GM12873 (cell line): ENCODE results near the gene PAM.

ENCODE experiments used
- TF ChIP-seq, protein P1 (sequence below): IDR thresholded peaks from 2 replicates; pipeline ENCODE4 v1.5.1; 2012; ENCODE audit warnings: low read depth, mild to moderate bottlenecking, moderate library complexity, low read length, control low read depth; ENCODE audit not compliant: insufficient read depth; ENCODE audit errors: missing control alignments

PAM gene

DNA sequence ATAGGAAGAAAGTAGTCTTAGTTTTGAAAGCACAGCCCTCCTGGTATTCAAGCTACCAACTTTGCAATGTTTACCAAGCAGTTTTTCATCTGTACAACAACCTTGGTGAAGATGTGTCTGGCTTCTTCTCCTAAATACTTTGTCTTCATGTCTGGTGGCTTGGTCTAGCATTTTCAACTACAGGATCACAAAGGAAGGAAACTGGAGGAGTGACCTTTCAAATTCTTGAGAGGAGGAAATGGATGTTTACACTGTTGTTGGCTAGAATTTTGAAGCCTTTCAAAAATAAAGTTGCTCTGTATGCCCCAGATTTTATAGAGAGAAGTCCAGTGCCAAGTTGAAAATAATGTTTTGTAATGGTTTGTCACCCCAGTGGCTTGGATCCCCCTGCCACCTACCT is 16.3 kb downstream of the PAM start:
- TF ChIP-seq, protein P1, sequence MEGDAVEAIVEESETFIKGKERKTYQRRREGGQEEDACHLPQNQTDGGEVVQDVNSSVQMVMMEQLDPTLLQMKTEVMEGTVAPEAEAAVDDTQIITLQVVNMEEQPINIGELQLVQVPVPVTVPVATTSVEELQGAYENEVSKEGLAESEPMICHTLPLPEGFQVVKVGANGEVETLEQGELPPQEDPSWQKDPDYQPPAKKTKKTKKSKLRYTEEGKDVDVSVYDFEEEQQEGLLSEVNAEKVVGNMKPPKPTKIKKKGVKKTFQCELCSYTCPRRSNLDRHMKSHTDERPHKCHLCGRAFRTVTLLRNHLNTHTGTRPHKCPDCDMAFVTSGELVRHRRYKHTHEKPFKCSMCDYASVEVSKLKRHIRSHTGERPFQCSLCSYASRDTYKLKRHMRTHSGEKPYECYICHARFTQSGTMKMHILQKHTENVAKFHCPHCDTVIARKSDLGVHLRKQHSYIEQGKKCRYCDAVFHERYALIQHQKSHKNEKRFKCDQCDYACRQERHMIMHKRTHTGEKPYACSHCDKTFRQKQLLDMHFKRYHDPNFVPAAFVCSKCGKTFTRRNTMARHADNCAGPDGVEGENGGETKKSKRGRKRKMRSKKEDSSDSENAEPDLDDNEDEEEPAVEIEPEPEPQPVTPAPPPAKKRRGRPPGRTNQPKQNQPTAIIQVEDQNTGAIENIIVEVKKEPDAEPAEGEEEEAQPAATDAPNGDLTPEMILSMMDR = no peak

DNA sequence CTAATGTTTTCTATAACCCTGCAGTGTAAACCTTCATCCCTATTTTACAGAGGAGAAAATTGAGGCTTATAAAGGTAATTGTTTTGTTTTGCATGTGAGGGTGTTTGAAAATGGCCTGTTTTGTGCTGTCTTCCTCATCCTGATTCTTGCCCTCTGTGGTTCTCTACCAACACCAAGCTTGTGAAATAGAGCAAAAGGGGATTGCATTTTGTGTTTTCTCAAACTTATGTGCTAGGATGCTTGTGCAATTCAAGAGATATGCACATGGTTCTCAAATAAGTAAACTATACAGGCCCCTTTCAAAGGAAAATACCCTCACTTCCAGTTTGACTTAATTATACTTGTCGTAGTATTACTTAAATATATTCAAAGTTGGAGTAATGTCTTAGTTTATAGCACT is 17.2 kb downstream of the PAM start:
- TF ChIP-seq, protein P1 = no peak

DNA sequence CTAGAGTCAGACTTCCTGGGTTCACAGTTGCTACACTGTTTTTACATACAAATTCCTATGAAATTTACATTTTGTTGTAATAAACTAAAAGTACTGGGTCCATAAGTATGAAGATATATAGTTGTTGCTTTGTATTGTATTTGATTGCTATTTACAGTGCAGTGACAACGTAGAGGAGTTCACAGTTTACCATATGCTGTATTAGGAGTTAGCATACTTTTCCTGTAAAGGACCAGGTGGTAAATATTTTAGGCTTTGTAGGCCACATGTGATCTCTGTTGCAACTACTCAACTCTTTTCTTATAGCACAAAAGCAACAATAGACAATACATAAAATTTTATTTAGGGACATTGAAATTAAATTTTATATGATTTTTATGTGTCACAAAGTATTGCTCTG is 18.0 kb downstream of the PAM start:
- TF ChIP-seq, protein P1 = no peak

DNA sequence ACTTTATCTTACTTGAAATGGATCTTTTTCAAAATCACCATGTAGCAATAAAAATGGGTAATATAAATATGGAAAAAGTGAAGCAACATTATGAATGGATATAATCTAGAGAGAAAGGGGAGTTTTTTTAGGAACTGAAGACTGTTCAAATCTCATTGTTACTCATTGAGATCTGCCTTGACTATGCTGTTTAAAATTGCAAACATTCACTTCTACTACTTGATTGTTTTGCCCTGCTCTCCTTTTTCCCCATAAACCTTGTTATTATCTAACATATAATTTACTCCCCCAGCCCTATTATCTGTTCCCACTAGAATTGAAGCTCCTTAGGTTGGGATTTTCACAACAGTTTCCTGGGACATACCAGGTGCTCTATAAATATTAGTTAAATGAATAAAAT is 22.0 kb downstream of the PAM start:
- TF ChIP-seq, protein P1 = no peak

DNA sequence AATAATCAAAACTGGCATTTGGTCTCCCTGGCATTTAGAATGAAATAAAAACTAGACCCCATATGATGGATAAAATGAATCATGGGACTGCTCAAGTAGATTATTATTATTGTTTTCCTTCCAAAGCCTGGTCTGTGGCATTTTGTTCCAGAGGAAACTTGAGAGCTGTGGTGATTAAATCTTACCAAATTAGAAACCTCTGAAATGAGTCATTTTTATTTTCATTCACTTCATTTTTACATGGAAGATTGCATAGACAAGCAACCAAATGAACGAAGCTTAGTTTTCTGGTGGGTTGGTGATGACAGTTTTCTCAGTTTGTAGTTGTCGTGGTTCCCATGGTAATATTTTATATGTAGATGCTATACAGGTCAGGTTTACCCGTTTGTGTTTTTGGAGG is 23.4 kb downstream of the PAM start:
- TF ChIP-seq, protein P1 = no peak

DNA sequence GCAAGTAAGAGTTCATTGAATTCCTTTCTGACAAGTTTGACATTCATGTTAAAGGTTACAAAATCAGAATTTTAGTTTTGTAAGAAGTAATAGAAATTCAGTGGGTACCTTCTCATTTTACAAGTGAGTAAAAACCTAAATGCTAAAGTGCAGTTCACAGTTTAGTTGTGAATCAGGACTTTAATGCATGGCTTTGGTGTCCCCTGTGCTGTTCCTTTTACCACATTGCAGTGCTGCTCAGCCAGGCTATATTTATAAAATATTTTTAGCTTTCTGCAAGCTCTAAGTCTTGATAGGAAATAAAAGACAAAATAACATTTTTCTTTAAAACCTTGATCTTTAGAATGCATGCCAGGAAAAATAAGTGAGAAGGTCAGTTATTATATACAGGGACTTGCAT is 26.3 kb downstream of the PAM start:
- TF ChIP-seq, protein P1 = no peak

DNA sequence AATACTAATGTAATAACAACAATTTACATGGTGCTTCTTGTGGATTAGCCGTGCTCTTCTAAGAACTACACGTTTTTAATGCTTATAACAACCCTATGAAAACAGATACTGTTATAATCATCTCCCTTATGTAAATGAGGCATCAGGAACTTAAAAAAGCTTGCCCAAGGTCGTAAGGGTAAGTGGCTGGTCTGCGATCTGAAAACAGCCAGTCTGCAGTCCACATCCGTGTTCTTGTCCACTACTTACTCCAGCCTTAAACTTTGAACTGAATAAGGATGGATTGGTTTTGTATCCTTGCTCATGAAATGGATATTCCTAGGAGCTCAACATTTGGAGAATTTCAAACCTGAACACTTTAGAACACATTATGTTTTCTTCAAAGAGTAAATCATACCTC is 26.7 kb downstream of the PAM start:
- TF ChIP-seq, protein P1 = no peak

DNA sequence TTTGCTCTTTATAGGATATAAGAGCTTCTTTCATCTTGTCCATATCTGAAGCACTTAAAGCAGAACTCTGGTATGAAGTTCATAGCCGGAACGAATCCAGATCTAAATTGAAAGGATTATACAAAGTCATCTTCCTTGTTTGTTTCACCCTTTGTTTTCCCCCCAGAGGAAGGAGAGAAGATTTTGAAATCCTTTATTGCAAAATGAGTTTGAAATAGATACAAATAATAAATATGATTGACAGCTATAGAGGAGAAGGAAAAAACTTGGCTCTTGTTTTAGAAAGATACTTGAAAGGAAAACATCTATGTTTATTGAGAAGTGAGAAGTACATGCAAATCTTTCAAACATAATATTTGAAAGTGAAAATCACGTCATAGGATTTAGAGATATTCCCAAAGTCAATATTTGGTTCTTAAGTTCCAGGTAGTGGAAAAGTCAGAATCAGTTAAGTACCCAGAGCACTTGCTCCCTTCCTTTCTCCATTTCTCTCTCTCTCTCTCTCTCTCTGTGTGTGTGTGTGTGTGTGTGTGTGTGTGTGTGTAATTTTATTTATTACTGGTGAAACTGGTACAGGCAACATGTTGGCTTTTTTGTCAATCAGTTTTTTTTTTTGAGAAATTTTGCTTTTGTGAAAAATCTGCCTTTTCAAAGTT is 27.2 kb downstream of the PAM start:
- TF ChIP-seq, protein P1 = no peak
